Transverse colon (tissue), 4 donors: ENCODE results near the gene ARID3A.

Source experiments
- EP300 ChIP-seq: sonication (generic); formaldehyde crosslinking; IDR thresholded peaks from one replicate; pipeline ENCODE4 v1.6.1; 2017; ENCODE audit warnings: antibody characterized with exemption, low read depth
- POLR2A ChIP-seq: fragments of 450-650 bp; IDR thresholded peaks from one replicate; pipeline ENCODE4 v1.6.1; 2016; ENCODE audit warnings: antibody characterized with exemption, mild to moderate bottlenecking, moderate library complexity
- POLR2AphosphoS5 ChIP-seq, 3 donors: sonication (generic); formaldehyde crosslinking; IDR thresholded peaks; one replicate each; pipeline ENCODE4 v1.6.1; 2016; ENCODE audit warnings: antibody characterized with exemption in 3 of 3
- TF ChIP-seq, protein P1 (sequence below), 5 experiments: fragments of 200-600 bp in 3 of 5; fragments of 450-650 bp in 2 of 5; sonication (generic) in 3 of 5; IDR thresholded peaks; 1 replicate in 2 of 5; 2 replicates in 3 of 5; pipeline ENCODE4 v1.5.1; 2016 to 2017; ENCODE audit warnings: antibody characterized with exemption in 5 of 5, inconsistent platforms in 3 of 5, mild to moderate bottlenecking in 2 of 5, moderate library complexity in 1 of 5

DNA sequence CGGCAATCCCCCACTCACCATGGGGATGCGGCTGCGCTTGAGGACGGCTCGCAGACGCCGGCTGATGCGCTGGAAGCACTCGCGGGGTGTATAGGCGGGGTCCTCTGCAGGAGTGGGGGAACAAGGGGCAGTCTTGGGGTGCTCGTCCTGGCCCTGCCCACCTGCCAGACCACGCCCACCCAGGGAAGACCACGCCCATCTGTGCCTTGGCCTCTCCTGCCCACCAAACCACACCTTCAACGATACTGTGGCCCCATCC is 25.9 kb upstream of the ARID3A start:
- TF ChIP-seq POLR2A, result no peak
- TF ChIP-seq POLR2AphosphoS5 (IDR thresholded peaks at IDR 0.05), result no peak
- TF ChIP-seq, protein P1, sequence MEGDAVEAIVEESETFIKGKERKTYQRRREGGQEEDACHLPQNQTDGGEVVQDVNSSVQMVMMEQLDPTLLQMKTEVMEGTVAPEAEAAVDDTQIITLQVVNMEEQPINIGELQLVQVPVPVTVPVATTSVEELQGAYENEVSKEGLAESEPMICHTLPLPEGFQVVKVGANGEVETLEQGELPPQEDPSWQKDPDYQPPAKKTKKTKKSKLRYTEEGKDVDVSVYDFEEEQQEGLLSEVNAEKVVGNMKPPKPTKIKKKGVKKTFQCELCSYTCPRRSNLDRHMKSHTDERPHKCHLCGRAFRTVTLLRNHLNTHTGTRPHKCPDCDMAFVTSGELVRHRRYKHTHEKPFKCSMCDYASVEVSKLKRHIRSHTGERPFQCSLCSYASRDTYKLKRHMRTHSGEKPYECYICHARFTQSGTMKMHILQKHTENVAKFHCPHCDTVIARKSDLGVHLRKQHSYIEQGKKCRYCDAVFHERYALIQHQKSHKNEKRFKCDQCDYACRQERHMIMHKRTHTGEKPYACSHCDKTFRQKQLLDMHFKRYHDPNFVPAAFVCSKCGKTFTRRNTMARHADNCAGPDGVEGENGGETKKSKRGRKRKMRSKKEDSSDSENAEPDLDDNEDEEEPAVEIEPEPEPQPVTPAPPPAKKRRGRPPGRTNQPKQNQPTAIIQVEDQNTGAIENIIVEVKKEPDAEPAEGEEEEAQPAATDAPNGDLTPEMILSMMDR (IDR thresholded peaks at IDR 0.05), result no peak
- no peak for TF ChIP-seq EP300
